Amygdala (tissue), 56 donors: Measurements from ENCODE around the gene CABS1.

Source experiments
- DNase-seq, 56 donors: peaks; one replicate each; lab custom pipeline; 2025; lab: John Stamatoyannopoulos, UW

Gene CABS1

GRCh38 chr4:70380578-70380977 is 45.8 kb downstream of the CABS1 start:
- DNase-seq, result no peak

- no peak for DNase-seq
Observed at GRCh38 chr4:70382691-70383181, 48.0 kb downstream of the CABS1 start, which contains the start of gene SMR3B. Gene SMR3B (plus strand): TSS chr4:70383131. CDS start chr4:70384511, 1,380 bp downstream.
